ENCODE data around the gene TRPM6.
A peak's percentile ranks its signal among the peaks of the same experiment; 100 is the strongest.
"Not testable (repeated sequence)": the region's sequence is repeated elsewhere in the genome, so short reads cannot be mapped to it uniquely, and the experiment has no call there.

The TRPM6 gene

DNA sequence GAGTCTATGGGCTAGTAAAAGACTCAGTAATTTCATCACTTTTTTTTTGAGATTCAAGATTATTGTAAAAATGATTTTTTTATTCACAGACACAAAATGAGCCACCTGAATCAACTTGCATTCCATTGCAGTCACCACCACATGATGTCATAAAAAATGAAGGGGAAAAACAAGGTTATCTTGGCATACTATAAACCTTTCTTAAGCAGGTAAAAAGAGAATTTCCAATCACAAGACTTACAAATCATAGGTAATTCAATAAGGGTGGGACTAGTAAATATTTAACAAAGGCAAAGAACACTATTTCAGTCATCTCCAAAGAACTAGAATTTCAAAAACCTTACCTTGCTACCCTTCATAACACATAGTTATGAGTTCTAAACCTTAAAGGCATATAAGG lies 30.7 kb downstream of the TRPM6 start:
- DNase-seq (ENCODE audit: low read depth) = no peak

DNA sequence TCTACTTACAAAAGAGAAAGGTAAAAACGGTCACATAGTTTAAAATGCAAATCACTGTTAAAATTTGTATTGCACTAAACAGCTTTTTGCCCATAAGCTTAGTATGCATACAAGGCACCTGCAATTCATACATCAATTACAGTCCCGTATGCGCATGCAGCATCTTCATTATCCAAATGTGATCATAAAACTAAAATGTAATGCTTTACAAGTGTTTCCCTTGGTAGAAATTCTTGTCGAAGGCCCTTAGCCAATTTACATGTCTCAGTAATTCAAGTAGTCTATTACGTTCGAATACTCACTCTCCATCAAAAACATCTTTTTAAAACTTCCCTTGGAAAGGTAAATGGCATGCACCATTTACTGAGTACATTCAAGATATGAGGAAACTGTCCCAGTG lies 32.6 kb downstream of the TRPM6 start:
- DNase-seq (ENCODE audit: low read depth) = no peak

DNA sequence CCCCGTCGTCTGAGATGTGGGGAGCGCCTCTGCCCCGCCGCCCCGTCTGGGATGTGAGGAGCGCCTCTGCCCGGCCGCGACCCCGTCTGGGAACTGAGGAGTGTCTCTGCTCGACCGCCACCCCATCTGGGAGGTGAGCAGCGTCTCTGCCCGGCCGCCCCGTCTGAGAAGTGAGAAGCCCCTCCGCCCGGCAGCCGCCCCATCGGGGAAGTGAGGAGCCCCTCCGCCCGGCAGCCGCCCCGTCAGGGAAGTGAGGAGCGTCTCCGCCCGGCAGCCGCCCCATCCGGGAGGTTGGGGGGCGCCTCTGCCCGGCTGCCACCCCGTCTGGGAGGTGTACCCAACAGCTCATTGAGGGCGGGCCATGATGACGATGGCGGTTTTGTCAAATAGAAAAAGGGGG lies 34.7 kb downstream of the TRPM6 start:
- not testable (repeated sequence) for DNase-seq (ENCODE audit: low read depth)

DNA sequence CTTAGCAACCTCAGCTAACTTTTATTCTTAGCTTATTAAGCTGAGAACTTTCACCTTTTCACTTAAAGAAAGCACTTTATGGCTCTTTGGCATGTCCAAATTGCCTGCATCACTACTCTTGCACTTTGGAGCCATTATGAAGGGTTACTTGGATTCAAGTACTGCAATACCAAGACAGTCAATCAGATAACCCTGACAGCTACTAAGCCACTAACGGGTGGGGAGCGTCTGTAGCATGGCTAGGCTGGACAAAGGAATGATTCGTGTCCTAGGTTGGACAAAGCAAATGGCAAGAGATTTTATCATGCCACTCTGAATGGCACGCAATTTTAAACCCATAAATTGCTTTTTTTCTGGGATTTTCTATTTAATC lies 39.6 kb downstream of the TRPM6 start:
- no peak for DNase-seq (ENCODE audit: low read depth)

DNA sequence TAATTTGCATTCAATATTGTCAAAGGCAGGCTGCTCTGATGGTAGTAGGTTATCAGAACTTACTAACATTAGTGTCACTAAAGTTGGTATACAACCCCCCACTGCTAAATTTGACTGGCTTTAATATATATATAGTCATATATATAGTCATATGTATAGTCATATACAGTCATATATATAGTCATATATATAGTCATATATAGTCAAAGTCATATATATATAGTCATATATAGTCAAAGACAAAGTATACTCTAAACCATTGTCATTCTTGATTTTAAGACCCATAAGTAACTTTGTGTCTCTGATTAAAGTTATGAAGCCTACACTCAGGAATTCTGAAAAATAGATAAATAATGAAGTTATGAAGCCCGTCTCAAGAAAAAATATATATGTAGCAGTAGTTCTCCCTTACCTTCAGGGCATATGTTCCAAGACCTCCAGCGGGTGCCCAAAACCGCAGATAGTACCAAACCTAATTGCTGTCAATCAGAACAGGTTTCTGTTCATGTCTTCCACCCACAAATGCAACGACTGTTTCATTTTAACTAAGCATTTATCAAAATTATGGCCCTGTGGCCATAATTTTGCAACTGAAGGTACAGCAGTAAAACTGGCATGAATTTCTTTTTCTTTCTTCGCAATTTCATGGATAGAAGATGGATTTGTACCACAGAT lies 40.1 kb downstream of the TRPM6 start:
- no peak for DNase-seq (ENCODE audit: low read depth)

- DNase-seq (ENCODE audit: low read depth) = no peak
Observed at GRCh38 chr9:74846766-74847165, 41.0 kb downstream of the TRPM6 start.

- no peak for DNase-seq (ENCODE audit: low read depth)
Observed at GRCh38 chr9:74838351-74838750, 49.4 kb downstream of the TRPM6 start.

DNA sequence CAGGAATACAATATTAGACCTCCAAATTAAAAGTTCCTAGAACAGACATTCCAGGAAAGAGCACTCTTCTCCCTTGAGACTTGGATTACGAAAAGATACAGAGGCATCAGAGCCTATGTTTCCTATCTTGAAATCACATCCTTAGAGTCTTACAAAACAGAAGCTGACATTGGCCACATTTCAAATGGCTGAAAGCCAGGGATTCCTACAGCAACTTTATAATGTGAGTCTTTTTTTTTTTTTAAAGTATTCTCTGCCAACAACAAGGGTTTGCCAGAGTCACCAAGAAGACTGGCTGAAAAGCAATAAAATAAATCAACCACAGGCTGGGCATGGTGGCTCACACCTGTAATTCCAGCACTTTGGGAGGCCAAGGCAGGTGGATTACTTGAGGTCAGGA lies 63.1 kb downstream of the TRPM6 start:
- no peak for DNase-seq (ENCODE audit: low read depth)

DNA sequence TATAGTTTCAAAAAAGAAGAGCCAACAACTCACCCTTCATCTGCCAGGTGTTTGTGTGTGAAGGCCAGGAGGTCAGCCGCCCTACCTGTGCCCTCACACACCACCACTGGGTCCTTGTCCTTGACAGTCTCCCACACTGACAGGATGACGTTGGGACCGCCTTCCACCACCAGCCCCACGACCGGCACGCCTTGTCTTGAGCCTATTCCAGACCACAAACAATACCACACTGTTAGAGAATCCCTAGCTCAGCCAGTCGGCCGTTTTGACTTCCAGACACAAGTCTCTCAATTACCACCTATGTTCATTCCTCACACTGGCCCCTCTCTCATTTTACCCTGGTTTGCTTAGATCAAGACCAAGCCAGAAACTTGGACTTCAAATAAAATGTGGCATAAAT lies 66.1 kb downstream of the TRPM6 start:
- DNase-seq (ENCODE audit: low read depth) = no peak

DNA sequence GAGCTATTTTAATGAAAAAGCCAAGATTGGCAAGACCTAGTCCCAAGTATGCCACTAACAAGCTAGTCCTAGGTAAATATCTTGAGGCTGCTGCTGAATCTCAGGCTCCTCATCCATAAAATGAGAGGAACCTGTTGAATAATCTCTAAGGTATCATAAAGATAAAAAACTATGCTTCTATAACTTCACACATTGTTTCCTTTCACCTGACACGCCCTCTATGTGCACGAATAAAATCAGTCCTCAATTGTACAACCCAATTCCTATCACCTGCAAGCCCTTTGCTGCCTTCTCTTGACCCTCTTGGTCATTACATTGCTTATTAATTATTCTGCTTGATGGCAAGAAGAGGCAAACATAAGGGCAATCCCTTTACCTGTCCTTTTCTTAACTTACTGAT lies 69.9 kb downstream of the TRPM6 start:
- no peak for DNase-seq (ENCODE audit: low read depth)

- no peak for DNase-seq (ENCODE audit: low read depth)
Observed at GRCh38 chr9:74817281-74817810, 70.4 kb downstream of the TRPM6 start.

- no peak for DNase-seq (ENCODE audit: low read depth)
Observed at GRCh38 chr9:74810200-74810599, 77.5 kb downstream of the TRPM6 start.

DNA sequence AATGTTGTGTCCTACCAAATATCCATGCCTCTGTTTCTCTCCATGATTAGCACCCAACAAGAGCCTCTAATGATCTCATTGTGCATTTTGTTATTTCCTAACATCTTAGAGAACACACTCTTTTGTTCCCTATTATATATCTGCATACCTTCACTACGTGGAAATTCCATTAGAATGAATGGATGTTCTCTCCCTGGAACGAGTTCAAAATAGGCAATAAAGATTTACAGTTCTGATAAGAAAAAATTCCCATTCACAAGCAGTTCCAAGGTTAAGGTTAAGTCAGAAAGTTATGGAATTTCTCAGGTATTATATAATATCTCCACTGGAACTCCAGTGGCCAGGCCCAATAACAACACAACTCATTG lies 83.7 kb downstream of the TRPM6 start:
- DNase-seq (ENCODE audit: low read depth) = no peak

DNA sequence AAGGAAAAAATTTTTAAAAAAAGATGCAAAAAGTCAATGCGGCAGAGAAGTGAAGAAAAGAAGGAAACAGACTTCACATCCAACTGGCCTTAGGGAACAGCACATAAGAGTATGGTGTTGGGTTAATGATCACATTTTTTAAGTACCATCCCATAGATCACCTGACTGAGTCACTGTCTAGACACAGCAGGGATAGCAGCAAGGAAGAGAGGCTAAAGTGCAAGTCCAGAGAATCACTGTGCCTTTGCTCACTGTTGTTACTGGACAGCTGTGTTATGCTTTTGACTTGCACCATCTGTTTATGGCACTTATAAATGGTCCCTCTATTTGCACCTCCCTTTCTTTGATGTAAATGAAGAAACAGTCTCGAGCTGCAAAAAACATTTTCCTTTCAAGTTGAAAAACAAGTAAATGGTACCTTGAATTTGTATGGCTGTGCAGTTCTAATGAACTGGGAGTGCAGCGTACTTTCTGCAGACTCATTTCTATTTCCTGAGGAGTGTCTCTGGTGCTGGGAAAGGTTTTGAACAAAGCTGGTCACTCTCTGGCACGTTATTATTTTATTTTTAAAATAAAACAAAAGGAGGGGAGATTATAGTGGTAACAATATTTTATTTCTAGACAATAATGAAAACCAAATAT lies 84.2 kb downstream of the TRPM6 start:
- no peak for DNase-seq (ENCODE audit: low read depth)

DNA sequence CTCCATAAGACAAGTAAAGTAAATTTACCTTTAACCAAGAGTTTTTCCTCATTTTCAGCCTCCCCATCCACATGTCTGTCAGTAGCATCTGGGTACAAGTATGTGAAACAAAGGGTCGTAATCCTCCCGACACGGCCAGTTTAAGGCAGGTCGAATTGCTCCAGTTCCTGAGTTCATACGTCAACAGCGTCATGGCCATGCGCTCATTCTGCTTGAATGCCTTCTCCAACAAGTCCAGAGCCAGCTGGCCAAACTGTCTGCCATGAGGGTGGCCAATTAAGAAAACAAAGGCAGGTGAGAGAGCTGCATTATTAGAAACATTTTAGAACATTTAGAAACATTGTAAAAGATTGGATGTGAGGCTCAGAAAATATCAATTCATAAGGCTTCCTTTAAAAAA lies 87.5 kb downstream of the TRPM6 start:
- no peak for DNase-seq (ENCODE audit: low read depth)

- no peak for DNase-seq (ENCODE audit: low read depth)
Observed at GRCh38 chr9:74795803-74796202, 91.9 kb downstream of the TRPM6 start.

DNA sequence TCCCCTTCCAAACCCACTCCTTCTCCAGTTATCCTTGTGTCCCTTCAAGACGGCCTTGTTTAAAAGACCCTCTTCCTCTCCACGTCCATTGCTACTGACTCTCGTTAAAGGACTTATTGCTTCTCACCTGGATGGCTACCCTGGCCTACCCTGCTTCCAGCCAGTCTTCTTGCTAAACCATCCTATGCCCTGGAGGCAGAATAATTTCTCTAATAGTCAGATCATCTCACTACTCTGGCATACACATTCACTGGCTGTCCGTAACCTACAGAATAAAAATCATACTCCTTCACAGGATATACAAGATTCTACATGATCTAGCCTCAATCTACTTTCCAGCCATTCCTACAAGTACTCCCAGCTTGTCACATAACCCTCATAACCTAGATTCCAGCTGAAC lies 92.6 kb downstream of the TRPM6 start:
- DNase-seq (ENCODE audit: low read depth) = no peak

DNA sequence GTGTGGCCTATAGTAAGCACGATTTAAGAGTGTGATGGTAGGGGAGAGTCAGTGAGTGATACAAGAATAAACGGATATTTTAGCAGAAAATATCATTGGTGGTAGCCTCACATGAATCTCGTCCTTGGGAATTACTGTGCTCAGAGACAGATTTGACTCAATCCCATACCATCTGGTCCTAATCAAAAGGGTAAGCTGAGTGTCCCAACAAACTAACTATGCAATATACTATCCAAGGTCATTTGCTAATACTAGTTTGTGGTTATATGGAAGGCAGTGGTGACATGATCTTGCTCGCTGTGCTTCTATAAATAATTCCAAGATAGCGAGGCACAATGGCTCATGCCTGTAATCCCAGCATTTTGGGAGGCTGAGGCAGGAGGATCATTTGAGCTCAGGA lies 103.2 kb downstream of the TRPM6 start:
- DNase-seq (ENCODE audit: low read depth) = no peak

DNA sequence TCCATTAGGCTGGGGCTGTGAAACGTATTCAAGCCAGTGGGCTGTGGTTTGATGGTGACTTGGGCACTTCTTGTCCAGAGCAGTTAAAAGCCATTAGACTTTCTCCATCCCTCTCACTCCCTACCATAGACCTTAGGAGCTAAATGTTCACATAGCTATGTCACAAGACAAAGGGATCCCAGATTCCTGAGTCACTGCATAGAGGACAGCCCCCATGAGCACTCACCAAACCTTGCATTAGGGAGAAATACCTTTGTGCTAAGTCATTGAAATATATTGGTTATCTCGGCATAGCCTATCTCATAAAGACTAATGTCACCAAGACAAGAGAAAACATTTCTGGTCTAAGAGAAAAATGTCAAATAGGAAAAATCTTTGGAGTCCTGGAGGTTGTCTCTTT lies 104.3 kb downstream of the TRPM6 start:
- DNase-seq (ENCODE audit: low read depth) = no peak

GRCh38 chr9:74777136-74777879 lies 110.4 kb downstream of the TRPM6 start:
- no peak for DNase-seq (ENCODE audit: low read depth)

GRCh38 chr9:74775396-74775795 lies 112.3 kb downstream of the TRPM6 start:
- no peak for DNase-seq (ENCODE audit: low read depth)

GRCh38 chr9:74773886-74774479 lies 113.7 kb downstream of the TRPM6 start:
- DNase-seq (ENCODE audit: low read depth) = peak; percentile 0

- DNase-seq (ENCODE audit: low read depth) = no peak
Observed at GRCh38 chr9:74772121-74772520, 115.6 kb downstream of the TRPM6 start.

Measured in CMK (cell line).